Right hindlimb (tissue), 1 donor: Measurements from ENCODE around the gene ARGFX.
"Not testable (repeated sequence)": the region's sequence is repeated elsewhere in the genome, so short reads cannot be mapped to it uniquely, and the experiment has no call there.

Experiments used
- DNase-seq: peaks from one replicate; pipeline ENCODE4 v3.0.0-alpha.2; 2018

The ARGFX gene

DNA sequence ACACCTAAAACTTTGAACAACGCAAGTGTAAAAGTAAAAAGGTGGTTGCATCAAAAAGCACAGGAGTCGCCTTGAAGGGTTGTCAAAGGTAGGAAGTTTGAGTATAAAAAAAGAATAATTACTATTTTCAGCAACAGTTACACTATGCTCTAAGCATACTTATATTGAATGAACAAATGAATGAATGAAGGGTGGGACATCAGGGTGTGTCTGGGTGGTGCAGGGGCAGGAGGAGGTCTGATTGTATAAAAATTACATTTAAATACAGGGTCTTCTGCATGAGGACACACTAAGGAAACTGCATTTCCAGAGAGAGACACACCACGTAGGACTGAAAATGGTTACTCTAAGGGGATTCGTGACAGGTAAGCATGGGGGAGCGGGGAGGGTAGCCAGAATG, at the start of gene ARGFX:
TSS of gene ARGFX (plus strand) at position 301 of the 400 bp plus-strand sequence. CDS start 2,765 bp downstream, outside the sequence.
- DNase-seq = no peak

- no peak for DNase-seq
Measured at GRCh38 chr3:121517953-121518655, 49.6 kb upstream of the ARGFX start.

- DNase-seq = no peak
Measured at GRCh38 chr3:121520510-121520909, 47.2 kb upstream of the ARGFX start.

GRCh38 chr3:121529308-121529707, 38.4 kb upstream of the ARGFX start:
- no peak for DNase-seq

DNA sequence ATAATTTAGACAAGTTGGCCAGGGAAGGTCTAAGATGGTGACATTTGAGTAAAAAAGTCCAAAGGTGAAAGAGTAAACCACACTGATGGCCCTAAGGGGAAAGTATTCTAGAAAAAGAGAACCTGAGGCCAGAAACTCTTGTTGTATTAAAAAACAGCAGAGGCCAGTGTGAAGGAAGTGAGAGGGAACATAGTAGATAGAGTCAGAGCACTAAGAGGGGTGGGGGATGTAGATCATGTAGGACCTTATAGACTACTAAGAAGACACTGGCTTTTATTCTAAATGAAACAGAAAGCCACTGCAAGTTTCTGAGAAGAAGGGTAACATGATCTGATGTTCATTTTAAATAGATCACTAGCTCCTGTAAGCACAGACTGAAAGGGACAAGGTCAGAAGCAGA, 36.5 kb upstream of the ARGFX start:
- no peak for DNase-seq

GRCh38 chr3:121542924-121543323, 24.8 kb upstream of the ARGFX start:
- DNase-seq = no peak

DNA sequence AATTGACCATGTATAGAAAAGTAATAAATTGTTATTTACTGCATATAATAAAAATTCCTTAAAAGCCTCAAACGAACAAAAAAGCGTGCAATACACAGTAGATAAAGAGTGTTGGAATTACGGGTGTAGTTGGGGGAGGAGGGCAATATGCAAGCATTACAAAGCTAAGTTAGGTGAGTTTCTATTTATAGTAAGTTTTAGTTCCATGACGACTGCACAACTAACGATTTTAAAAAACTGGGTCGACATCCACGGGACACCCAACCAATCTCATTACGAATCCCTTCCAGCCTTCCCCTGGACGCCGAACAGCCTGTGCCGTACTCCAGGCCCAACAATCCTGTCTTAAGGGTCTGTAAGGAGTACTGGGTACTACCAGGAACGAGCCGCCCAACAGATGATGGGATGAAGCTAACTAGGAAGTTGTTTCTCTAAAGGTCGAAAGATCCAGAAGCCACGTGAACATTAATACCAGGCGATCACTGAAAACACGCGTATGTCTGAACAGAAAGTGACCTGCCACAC, 22.6 kb upstream of the ARGFX start:
- no peak for DNase-seq

GRCh38 chr3:121545574-121546455, 21.9 kb upstream of the ARGFX start, which contains the start of gene POLQ:
Gene POLQ, minus strand, starts transcription at chr3:121545988. Its CDS starts 111 bp downstream, at chr3:121545877.
- peak; percentile 94 for DNase-seq

GRCh38 chr3:121552379-121552778, 15.4 kb upstream of the ARGFX start:
- DNase-seq = no peak

GRCh38 chr3:121552797-121553196, 15.0 kb upstream of the ARGFX start:
- DNase-seq = no peak

- no peak for DNase-seq
Measured at GRCh38 chr3:121557426-121557934, 10.3 kb upstream of the ARGFX start.

GRCh38 chr3:121562148-121562547, 5.6 kb upstream of the ARGFX start:
- no peak for DNase-seq

- no peak for DNase-seq
Measured at GRCh38 chr3:121566773-121567172, 976 bp upstream of the ARGFX start.

- DNase-seq = no peak
Measured at GRCh38 chr3:121574449-121574848, 6.7 kb downstream of the ARGFX start.

GRCh38 chr3:121581691-121582090, 13.9 kb downstream of the ARGFX start:
- no peak for DNase-seq

GRCh38 chr3:121584418-121584817, 16.7 kb downstream of the ARGFX start:
- no peak for DNase-seq

GRCh38 chr3:121592856-121593702, 25.3 kb downstream of the ARGFX start, which contains the start of gene FBXO40:
Gene FBXO40, plus strand, starts transcription at chr3:121593379. Its CDS starts 27,197 bp downstream, at chr3:121620576.
- DNase-seq = no peak

DNA sequence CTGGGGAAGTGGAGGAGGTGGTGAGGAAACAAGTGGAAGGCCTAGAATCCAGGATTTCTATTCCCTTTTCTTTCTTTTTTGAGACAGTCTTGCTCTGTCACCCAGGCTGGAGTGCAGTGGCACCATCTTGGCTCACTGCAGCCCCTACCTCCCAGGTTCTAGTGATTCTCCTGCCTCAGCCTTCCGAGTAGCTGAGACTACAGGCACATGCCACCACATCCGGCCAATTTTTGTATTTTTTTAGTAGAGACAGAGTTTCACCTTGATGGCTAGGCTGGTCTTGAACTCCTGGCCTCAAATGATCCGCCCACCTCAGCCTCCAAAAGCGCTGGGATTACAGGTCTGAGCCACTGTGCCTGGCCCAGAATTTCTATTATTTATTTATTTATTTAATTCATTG, 26.1 kb downstream of the ARGFX start:
- DNase-seq = not testable (repeated sequence)

DNA sequence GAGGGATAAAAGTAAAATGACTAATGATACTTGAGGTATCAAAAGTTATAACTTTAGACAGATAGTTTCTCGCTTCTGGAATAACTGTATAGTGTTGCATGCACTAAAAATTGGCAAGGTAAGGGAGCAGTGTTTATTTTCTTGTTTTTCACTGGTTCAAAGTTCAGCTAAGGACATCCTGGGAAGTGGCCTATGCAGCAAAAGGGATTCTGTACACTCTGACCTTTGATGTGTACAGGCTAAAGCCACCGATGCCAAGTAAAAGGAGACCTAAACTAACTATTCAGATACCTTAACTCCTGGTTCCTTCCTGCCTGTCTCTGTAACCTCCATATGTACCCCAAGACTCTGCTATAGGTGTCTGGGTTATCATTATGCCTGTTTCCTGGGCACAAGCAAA, 27.1 kb downstream of the ARGFX start:
- no peak for DNase-seq

DNA sequence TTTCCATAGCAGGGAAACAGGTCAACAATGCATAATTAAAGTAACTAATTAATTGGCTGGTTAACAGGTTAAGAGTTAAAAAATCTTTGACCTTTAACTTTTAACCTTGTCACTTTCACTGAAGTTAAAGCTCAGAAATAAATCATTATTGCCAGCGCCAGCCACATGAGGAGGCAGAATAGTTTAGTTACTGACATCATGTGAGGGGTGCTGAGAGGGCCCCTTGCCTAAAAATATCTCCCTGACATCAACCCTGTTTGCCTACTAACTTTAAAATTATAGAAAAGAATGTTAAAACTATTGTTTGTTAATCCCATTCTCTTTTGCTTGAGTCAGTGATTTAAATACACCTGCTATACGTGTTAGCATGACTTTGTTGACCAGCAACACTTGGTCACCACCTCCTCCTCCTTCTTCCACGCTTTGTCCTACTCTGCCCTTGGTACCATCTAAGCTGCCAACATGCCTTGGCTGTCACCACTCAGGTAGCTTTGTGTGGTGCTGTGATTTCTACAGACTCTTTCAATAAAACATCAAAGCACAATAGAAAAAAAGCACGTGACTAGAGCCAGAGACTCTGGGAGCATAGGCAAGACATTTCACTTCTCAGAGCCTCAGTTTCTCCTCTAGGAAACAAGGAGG, 28.1 kb downstream of the ARGFX start:
- no peak for DNase-seq

DNA sequence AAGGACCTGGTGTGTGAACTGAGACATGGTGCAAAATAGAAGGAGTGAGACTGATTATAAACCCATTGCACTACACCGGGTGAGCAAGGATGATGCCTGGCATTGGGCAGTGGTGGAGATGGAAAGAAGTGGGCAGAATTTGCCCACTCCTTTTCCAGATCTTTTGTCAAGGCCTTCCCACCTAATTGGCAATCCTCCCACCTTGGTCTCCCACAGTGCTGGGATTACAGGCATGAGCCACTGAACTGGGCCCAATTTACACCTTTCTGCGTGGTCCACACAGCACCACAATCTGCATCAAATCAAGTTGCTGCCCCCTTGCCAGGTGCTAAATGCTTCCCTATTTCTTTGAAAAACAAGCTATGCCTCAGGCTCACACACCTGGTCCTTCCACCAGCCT, 30.8 kb downstream of the ARGFX start:
- no peak for DNase-seq

GRCh38 chr3:121599900-121600299, 32.2 kb downstream of the ARGFX start:
- DNase-seq = not testable (repeated sequence)
